NT2/D1 (cell line): Measurements from ENCODE around the gene LYST.

Experiments used
- SUZ12 ChIP-seq: IDR thresholded peaks from 2 replicates; pipeline ENCODE4 v1.6.1; 2011; ENCODE audit not compliant: insufficient read length, insufficient read depth; ENCODE audit errors: extremely low read depth
- YY1 ChIP-seq: IDR thresholded peaks from 2 replicates; pipeline ENCODE4 v1.6.1; 2011; ENCODE audit not compliant: insufficient read length, insufficient read depth
- ZNF274 ChIP-seq: IDR thresholded peaks from 2 replicates; pipeline ENCODE4 v1.6.1; 2011; ENCODE audit warnings: mild to moderate bottlenecking, low read depth, low read length

DNA sequence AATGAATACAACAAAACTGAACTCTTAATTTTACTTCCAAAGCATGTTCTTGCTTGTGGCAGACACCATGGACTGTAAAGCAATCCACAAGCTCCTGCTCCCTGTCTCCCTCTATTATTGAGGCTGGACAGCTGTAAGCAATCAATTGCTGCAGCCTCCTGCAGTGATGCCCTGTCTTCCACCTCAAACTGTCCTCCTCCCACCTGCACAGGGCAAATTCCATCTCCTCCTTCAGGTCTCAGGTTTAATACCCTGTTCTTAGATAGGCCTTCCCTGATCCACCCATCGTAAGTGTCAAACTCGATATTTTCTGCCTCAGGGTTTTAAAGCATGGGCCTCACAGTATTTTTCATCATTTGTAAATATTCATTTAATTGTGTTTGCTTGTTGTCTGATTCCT is 81.8 kb downstream of the LYST start:
- no peak for TF ChIP-seq YY1
- no peak for TF ChIP-seq ZNF274
- TF ChIP-seq SUZ12, result no peak
